Activated CD8-positive, alpha-beta memory T cell treated with anti-CD3 and anti-CD28 coated beads for 48 hours (primary cell): ENCODE results near the gene TBCD.

Experiments
- DNase-seq, 3 experiments: peaks; one replicate each; pipeline ENCODE4 v3.0.0-alpha.2; 2020; ENCODE audit warnings: low read depth in 2 of 3, low spot score in 2 of 3

Gene TBCD

DNA sequence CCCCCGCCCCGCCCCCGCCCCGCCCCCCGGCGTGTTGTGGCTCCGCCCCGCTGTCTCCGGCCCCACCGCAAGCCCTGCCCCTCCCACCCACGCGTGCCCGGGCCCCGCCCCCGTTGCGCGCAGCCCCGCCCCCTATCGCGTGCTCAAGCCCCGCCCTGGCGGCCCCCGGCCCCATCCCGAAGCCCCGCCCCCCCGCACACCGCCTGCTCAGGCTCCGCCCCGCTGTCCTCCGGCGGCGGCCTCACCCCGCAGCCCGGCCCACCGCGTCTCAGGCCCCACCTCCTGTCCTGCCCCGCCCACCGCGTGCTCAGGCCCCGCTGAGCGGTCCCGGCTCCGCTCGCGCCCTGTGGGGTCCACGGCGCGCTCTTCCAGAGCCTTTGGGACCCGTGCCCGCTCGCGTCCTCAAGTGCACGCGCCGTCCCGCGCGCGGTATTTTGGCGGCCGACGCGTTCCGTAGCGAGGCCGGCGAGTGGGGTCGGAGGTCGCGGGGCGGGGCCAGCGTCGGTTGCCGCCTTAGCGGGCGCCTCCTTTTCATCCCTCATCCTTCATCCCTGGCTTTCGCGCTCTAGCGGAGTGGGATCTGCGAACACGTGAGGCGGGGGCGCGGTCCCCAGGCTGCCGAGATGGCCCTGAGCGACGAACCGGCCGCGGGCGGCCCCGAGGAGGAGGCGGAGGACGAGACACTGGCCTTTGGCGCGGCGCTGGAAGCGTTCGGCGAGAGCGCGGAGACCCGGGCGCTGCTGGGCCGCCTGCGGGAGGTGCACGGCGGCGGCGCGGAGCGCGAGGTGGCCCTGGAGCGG is at the start of gene TBCD:
Gene TBCD (plus strand): TSS at position 495 of the 800 bp plus-strand sequence. CDS start 129 bp downstream, at position 624.
- DNase-seq: peak; percentile 73 to 78 (median 74)

DNA sequence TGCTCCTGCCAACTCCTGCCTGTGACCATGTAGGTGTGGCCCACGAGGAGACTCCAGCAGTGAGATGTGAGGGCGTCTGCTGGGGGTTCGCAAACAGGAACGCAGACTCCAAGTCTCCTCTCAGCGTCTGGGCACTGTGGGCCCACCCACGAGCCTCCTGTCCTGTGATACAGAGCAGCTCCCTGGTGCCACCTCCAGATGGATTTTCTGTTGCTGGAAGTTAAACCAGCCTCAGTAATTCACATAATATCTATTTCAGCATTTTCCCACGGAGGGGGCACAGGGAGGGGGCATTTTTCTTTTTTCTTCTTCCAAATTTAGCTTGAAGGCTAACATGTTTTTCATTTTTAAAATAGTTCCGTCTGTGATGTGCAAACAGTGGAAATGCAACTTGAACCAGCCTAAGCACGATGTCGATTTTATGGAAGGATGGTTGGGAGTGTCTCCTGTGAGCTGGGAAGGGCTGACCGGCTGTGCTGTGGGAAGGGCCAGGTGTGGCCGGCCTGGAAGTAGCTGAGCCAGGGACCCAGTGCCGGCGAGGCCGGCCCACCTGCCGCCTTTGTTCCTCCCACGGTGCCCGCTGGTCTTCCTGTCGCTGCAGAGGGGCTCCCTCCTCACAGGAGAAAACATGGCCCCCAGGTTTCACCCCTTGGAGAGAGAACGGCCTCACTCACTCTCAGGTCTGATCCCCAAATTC is 49.5 kb upstream of the TBCD start:
- no peak for DNase-seq

DNA sequence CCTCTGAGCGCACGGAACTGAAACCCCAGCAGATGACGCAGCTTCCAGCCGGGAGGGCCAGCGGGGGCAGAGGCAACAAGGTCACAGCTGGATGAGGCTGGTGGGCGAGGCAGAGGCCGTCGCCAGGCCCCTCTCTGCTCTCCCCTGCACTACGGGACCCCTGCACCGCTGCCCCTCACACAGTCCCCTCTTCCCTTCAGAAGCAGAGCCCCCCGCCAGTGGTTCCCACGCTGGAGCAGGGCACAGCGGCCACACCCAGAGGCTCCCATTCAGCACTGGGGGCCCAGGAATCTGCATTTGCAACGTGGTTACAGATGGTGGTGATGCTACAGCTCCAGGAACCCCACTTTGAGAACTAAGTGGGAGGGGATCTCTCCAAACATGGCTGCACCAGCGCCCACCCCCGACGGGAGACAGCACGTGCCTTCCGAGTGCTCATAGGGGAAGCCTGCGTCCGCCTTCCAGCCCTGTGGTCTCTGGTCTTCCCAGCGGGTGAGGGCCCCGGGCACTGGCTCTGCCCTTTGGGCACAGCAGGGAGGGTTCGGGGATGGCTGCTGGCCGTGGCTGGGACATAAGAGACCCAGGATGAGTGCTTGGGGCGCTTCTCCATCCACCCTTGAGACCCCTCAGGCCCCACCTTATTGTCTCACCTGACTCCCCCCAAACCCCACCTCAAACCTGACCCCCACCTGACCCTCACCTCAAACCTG is 48.7 kb upstream of the TBCD start:
- no peak for DNase-seq

GRCh38 chr17:82703935-82704865 is 47.7 kb upstream of the TBCD start:
- DNase-seq: no peak

DNA sequence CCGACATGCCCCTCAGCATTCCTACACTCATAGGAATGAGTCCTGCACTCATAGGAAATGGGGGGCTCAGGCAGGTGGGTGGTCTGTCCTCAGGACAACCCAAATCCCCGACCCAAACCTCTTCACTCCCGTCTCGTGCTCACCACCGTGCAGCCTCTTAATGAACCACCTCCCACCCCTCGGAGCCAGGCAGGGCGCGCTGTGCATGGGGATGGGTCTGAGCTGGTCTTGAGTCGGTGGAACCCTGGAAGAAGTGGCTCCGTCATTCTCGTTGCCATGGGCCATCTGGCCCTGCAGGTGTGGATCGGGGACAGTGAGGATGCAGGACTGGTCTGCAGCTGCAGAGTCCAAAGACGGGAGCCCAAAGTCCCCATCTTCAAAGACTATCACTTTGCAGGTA is 47.0 kb upstream of the TBCD start:
- no peak for DNase-seq

DNA sequence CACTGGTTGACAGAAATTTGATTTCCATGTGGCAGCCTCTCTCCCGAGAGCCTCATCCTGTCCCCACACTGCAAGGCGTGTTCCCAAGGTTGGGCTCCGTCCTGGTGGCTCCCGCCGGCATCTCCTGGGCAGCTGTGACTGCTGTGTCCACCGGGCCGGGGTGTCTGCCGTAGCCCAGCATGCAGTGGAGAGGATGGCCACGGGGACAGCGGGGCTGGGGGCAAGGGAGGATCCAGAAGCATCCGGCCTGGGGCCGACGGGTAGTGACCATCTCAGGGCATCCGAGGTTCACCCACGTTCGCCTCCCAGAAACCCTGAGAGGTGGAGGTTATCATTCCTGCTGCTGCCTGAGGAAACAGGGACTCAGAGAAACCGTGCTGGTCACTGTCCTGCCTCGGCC is 46.1 kb upstream of the TBCD start:
- DNase-seq: no peak

DNA sequence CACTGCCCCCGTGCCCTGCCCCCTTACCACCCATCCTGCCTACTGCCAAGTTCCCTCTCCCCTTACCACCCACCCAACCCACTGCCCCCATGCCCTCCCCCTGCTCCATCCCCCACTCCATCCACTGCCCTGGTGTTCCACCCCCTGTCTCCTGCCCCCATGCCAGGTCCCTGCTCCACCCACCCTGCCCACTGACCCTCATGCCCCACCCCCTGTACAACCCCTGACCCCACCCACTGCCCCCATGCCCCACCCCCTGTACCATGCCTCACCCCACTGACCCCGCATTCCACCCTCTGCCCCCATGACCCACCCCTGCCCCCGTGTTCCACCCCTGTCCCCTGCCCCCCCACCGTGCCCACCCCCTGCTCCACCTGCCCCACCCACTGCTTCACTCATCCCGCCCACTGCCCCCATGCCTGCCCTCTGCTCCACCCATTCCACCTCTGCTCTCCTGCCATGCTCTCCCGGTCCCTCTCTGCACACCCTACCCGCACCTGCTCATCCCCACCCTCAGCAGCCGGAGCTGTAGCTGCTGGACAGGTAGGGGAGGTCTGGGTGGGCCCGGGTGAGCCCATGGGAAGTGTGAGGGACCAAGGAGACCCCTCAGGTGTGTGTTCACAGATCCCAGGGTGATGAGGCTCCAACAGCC is 42.7 kb upstream of the TBCD start:
- DNase-seq: no peak

DNA sequence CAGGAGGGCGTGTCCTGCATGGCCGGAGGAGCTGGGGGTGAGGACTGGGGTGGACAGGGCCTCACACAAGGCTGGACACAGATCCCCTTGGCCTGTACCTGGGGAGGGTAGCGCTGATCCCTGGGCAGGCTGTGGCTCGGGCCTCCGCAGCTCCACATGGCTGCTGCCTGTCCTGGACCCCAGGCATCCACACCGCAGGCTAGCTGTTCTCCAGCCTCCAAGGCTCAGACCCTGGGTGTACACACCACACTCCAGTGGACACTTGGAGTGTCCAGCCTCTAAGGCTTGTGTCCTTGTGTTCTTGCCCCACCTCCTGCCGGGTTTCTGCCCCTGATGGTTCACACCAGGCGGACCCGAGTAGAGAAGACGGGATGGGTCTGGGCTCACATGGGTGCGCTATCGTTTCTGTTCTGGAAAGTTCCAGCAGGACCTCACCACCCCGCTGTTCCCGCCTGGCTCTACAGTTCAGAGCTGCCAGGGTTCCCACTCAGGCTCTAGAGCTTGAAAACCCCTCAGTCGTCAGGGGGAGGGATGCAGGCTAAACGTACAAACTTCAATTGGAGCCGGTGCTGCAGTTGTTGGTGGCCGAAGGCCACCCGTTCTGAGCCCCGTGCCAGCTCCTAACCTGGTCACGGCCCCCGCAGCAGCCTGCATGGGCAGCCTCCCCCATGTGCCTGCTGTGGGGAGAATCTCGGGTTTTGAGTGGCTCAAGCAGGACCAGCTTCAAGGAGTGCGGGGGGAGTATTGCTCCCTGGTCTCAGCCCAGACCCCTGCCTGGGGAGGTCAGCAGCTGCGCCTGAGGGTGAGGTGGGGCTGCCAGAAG is 42.0 kb upstream of the TBCD start:
- DNase-seq: no peak

DNA sequence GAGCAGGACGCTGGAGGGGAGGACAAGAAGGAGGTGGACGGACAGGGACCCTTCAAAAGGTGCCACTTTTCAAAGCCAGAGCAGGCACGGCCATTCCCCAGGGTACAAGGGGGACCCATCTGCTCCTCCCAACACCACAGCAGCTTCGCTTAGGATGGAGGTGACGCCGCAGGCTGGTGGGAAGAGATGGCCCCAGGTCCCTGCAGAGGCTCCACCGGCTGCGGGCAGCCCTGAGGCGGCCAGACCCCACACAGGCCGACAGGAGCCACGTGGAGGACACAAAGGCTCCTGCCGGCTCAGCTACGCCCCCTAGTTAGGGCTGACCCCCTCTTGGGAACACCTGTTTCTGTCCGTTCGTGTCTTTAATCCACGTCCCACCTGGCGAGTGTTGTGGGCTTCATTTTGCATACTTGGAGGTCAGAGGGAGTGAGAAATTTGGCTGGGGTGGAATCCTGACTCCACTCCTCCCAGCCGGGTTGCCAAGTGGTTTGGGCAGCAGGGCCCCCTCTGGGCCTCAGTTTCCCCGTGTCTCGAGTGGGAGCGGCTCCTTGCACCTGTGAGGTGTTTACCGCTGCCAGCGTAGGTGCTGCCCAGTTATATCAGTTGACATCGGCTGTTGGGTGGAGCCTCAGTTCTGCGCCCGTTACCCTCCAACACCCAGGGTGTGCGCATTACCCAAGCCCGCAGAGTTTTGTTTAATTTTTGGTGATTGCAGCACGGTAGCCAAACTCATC is 41.2 kb upstream of the TBCD start:
- DNase-seq: no peak

GRCh38 chr17:82713071-82713723 is 38.7 kb upstream of the TBCD start:
- no peak for DNase-seq

DNA sequence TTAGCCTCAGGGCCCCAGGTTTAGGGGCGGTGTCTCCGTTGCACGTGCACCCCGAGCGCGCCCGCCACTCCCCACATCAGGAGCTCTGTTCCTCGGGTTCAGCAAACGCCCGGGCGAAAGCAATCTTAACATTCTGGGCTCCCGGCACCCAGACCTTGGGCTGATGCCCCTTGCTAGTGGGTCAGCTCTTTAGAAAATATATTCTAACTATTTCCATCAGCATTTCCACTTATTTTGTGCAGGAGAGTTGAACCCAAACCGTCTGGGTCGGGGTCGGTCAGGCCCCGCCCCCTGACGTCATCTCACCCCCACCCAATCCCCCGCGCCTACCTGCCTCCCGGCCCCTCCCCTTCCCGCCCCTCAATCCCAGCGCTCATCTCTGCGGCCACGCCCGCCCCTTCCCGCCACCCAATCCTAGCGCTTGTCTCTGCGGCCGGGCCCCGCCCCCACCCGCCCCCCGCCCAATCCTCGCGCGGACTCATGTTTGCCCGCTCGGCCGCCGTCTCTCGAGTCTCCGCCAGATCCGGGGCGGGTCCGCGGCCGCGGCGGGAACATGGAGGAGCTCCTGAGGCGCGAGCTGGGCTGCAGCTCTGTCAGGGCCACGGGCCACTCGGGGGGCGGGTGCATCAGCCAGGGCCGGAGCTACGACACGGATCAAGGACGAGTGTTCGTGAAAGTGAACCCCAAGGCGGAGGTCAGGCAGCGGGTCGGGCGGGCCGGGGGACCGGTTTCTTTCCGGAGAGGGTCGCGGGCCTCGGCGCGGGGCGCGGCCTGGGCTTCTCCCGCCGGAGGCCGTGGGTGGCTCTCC is 35.5 kb upstream of the TBCD start, which contains the start of gene FN3KRP:
Gene FN3KRP (plus strand): TSS at position 504 of the 808 bp plus-strand sequence. CDS start 50 bp downstream, at position 554.
- DNase-seq: peak; percentile 55 to 75 (median 71)

DNA sequence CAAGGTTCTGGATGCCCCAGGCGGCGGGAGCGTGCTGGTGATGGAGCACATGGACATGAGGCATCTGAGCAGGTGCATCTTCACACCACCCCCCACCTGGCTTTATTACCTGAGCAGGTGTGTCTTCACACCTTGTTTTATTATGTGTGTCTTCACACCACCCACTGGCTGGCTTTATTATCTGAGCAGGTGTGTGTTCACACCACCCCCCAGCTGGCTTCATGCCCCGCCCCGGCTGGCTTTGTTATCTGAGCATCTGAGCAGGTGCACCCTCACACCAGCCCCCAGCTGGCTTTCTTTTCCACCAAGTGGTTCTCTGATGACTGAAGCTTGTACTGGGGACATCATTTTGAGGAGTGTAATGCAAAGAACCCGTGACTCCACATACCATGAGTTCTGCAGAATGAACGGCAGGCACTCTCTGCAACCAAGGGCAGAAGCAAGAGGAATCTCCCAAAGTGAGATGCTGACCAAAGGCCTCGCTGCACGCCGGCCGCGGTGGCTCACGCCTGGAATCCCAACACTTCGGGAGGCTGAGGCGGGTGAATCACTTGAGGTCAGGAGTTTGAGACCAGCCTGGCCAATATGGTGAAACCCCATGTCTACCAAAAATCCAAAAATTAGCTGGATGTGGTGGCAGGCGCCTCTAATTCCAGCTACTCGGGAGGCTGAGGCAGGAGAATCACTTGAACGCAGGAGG is 32.7 kb upstream of the TBCD start:
- DNase-seq: no peak

DNA sequence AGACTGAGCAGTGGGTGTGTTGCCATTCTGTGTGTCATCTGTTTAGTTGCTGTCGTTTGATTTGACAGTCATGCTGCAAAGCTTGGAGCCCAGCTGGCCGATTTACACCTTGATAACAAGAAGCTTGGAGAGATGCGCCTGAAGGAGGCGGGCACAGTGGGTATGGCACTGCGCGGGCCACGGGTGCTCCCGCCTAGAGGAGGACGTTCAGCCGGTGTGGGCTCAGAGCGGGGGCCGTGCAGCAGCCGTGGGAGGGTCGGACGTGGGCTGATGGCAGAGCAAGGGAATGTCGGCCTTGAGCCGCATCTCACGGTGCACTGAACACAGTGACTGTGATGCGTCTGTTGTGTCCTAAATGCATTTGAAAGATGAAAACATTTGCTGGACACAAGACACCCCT is 31.7 kb upstream of the TBCD start:
- DNase-seq: no peak

GRCh38 chr17:82722341-82723013 is 29.4 kb upstream of the TBCD start:
- DNase-seq: no peak

GRCh38 chr17:82723169-82723807 is 28.6 kb upstream of the TBCD start:
- DNase-seq: no peak

DNA sequence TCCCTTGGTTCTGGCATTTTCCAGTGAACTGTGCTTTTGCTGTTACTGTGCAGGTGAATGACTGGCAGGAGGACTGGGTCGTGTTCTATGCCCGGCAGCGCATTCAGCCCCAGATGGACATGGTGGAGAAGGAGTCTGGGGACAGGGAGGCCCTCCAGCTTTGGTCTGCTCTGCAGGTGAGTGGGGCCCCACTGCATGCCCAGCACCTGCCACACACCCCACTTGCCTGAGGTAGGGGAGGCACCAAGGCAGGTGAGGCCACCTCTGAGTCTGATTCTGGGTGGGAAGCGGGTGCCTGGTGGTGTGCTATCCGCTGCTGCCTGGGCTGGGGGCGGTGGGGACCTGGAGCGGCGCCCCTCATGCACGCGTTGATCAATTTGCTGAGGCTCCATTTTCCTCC is 25.4 kb upstream of the TBCD start:
- DNase-seq: no peak
